AG04450 (cell line): ENCODE results near the gene TPO. TPM values are rescaled to one million over a fixed set of nuclear protein-coding genes. Genes with fewer than 3 reads are reported as not detected.

Experiments used
- CTCF ChIA-PET: fragments of 300-600, 350-600 bp; formaldehyde crosslinking; extraction: SDS; loops from one replicate; lab custom pipeline; 2022; ENCODE audit warnings: antibody characterized with exemption, inconsistent platforms; lab: Charles Lee
- POLR2A ChIA-PET: fragments of 350-600 bp; formaldehyde crosslinking; extraction: SDS; loops from one replicate; lab custom pipeline; 2021; ENCODE audit warnings: antibody characterized with exemption, inconsistent platforms; lab: Yijun Ruan, JAX
- DNase-seq: peaks from one replicate; pipeline ENCODE4 v3.0.0-alpha.2; 2011; ENCODE audit warnings: low read depth, low spot score
- H3K27ac ChIP-seq: one replicate; pipeline ENCODE4 v1.5.1; 2012; ENCODE audit warnings: low read depth, low read length, control low read depth
- H3K27me3 ChIP-seq: one replicate; pipeline ENCODE4 v1.6.0; 2012; ENCODE audit warnings: low read length; ENCODE audit not compliant: control insufficient read depth, insufficient read depth
- H3K4me3 ChIP-seq: 2 replicates; pipeline ENCODE4 v1.5.1; 2011; ENCODE audit warnings: mild to moderate bottlenecking, low read depth, low read length, control low read depth
- H3K9me3 ChIP-seq: 2 replicates; pipeline ENCODE4 v1.5.1; 2012; ENCODE audit warnings: low read length; ENCODE audit not compliant: control insufficient read depth, insufficient read depth
- CTCF ChIP-seq: IDR thresholded peaks from 2 replicates; pipeline ENCODE4 v1.5.1; 2011; ENCODE audit warnings: low read depth, low read length, control low read depth, inconsistent platforms
- polyA plus RNA-seq: library from polyadenylated mRNA; depleted of rRNA; stranded (reverse); fragments of >200 nt; gene quantifications from 2 replicates; pipeline ENCODE4 v1.2.3, GENCODE V29; 2011

Gene TPO
- polyA plus RNA-seq, 1 experiment = not detected

- no peak for DNase-seq
- no peak overlapping the region for H3K4me3 ChIP-seq
- H3K27ac ChIP-seq = no peak overlapping the region
- ChIA-PET POLR2A (no interaction called here), CTCF (no interaction called here)
- H3K27me3 ChIP-seq = no peaks in the 10 kb centered on the region
- TF ChIP-seq CTCF = no peak
- H3K9me3 ChIP-seq = peaks cover 22% of the 10 kb centered on the region
These were observed 45.2 kb downstream of the TPO start for GRCh38 chr2:1458432-1458831.

- H3K9me3 ChIP-seq = peaks cover 20% of the 10 kb centered on the region
- CTCF ChIA-PET = no interaction called here
- DNase-seq = no peak
- no peak for TF ChIP-seq CTCF
- POLR2A ChIA-PET = interaction anchor here (0.8 kb wide), 1 partner anchor 807 kb away, joined by 5 read pairs; no protein-coding TSS in a partner anchor
- no peak overlapping the region for H3K4me3 ChIP-seq
- H3K27ac ChIP-seq = no peak overlapping the region
- no peaks in the 10 kb centered on the region for H3K27me3 ChIP-seq
These were observed 46.5 kb downstream of the TPO start for GRCh38 chr2:1459727-1460126.

GRCh38 chr2:1460851-1461418 lies 47.7 kb downstream of the TPO start:
- TF ChIP-seq CTCF = no peak
- ChIA-PET POLR2A (interaction anchor here (0.6 kb wide), 1 partner anchor 15 kb away, joined by 6 read pairs; no protein-coding TSS in a partner anchor), CTCF (no interaction called here)
- no peak overlapping the region for H3K27ac ChIP-seq
- no peaks in the 10 kb centered on the region for H3K27me3 ChIP-seq
- H3K9me3 ChIP-seq = peaks cover 16% of the 10 kb centered on the region
- no peak for DNase-seq
- no peak overlapping the region for H3K4me3 ChIP-seq

GRCh38 chr2:1461507-1462390 lies 48.5 kb downstream of the TPO start:
- CTCF ChIA-PET = no interaction called here
- TF ChIP-seq CTCF = no peak
- no peak overlapping the region for H3K27ac ChIP-seq
- no peak overlapping the region for H3K4me3 ChIP-seq
- H3K9me3 ChIP-seq = peaks cover 14% of the 10 kb centered on the region; the same call in 1 of the 2 replicates
- POLR2A ChIA-PET = no interaction called here
- H3K27me3 ChIP-seq = no peaks in the 10 kb centered on the region
- DNase-seq = no peak

GRCh38 chr2:1462994-1463393 lies 49.7 kb downstream of the TPO start:
- peaks cover 14% of the 10 kb centered on the region; the same call in 1 of the 2 replicates for H3K9me3 ChIP-seq
- no peak for DNase-seq
- H3K27ac ChIP-seq = no peak overlapping the region
- no peaks in the 10 kb centered on the region for H3K27me3 ChIP-seq
- no peak for TF ChIP-seq CTCF
- ChIA-PET CTCF (no interaction called here), POLR2A (no interaction called here)
- H3K4me3 ChIP-seq = no peak overlapping the region
